Measurements from ENCODE around the gene CPSF6. TPM values are rescaled to one million over a fixed set of nuclear protein-coding genes. Genes with fewer than 3 reads are reported as not detected.
A peak's percentile ranks its signal among the peaks of the same experiment; 100 is the strongest.
"Not testable (repeated sequence)": the region's sequence is repeated elsewhere in the genome, so short reads cannot be mapped to it uniquely, and the experiment has no call there.

The CPSF6 gene
- total RNA-seq (2014; rRNA removed; shearing (Covaris generic)): 26.5 and 29.0 TPM in 2 replicates
- 33.2 and 46.5 TPM in 2 replicates for polyA plus RNA-seq (2015; cell fraction: cytosol; rRNA removed)
- 136 and 143 TPM in 2 replicates for polyA plus RNA-seq (2015; cell fraction: nucleus; rRNA removed)

- DNase-seq (ENCODE audit: low read depth, low spot score): peak; percentile 92
- in situ Hi-C loops (cut with HindIII; ENCODE audit: low pct_unique_long_range_greater_than_20kb, low sequenced_read_pairs): no loop called here
Observed at GRCh38 chr12:69239352-69239921, at the start of gene CPSF6. Gene CPSF6, plus strand, starts transcription at chr12:69239569. Its CDS starts 78 bp downstream, at chr12:69239647.

GRCh38 chr12:69196302-69197288, 42.8 kb upstream of the CPSF6 start:
- in situ Hi-C loops (cut with HindIII; ENCODE audit: low pct_unique_long_range_greater_than_20kb, low sequenced_read_pairs): no loop called here
- peak; percentile 65 for DNase-seq (ENCODE audit: low read depth, low spot score)

- DNase-seq (ENCODE audit: low read depth, low spot score); in situ Hi-C loops (cut with HindIII; ENCODE audit: low pct_unique_long_range_greater_than_20kb, low sequenced_read_pairs): not testable (repeated sequence)
Observed at GRCh38 chr12:69199976-69200375, 39.4 kb upstream of the CPSF6 start.

GRCh38 chr12:69204191-69204590, 35.2 kb upstream of the CPSF6 start:
- DNase-seq (ENCODE audit: low read depth, low spot score): no peak
- in situ Hi-C loops (cut with HindIII; ENCODE audit: low pct_unique_long_range_greater_than_20kb, low sequenced_read_pairs): no loop called here

GRCh38 chr12:69210661-69211060, 28.7 kb upstream of the CPSF6 start:
- in situ Hi-C loops (cut with HindIII; ENCODE audit: low pct_unique_long_range_greater_than_20kb, low sequenced_read_pairs): no loop called here
- DNase-seq (ENCODE audit: low read depth, low spot score): no peak

- DNase-seq (ENCODE audit: low read depth, low spot score): no peak
- in situ Hi-C loops (cut with HindIII; ENCODE audit: low pct_unique_long_range_greater_than_20kb, low sequenced_read_pairs): no loop called here
Observed at GRCh38 chr12:69211160-69211559, 28.2 kb upstream of the CPSF6 start.

- in situ Hi-C loops (cut with HindIII; ENCODE audit: low pct_unique_long_range_greater_than_20kb, low sequenced_read_pairs): no loop called here
- DNase-seq (ENCODE audit: low read depth, low spot score): no peak
Observed at GRCh38 chr12:69214169-69214568, 25.2 kb upstream of the CPSF6 start.

- in situ Hi-C loops (cut with HindIII; ENCODE audit: low pct_unique_long_range_greater_than_20kb, low sequenced_read_pairs): no loop called here
- DNase-seq (ENCODE audit: low read depth, low spot score): no peak
Observed at GRCh38 chr12:69225251-69225910, 14.0 kb upstream of the CPSF6 start.

- no peak for DNase-seq (ENCODE audit: low read depth, low spot score)
- in situ Hi-C loops (cut with HindIII; ENCODE audit: low pct_unique_long_range_greater_than_20kb, low sequenced_read_pairs): no loop called here
Observed at GRCh38 chr12:69231479-69231878, 7.9 kb upstream of the CPSF6 start.

GRCh38 chr12:69238589-69239351, 599 bp upstream of the CPSF6 start:
- in situ Hi-C loops (cut with HindIII; ENCODE audit: low pct_unique_long_range_greater_than_20kb, low sequenced_read_pairs): no loop called here
- no peak for DNase-seq (ENCODE audit: low read depth, low spot score)

GRCh38 chr12:69239922-69240630, 707 bp downstream of the CPSF6 start:
- in situ Hi-C loops (cut with HindIII; ENCODE audit: low pct_unique_long_range_greater_than_20kb, low sequenced_read_pairs): no loop called here
- peak; percentile 24 for DNase-seq (ENCODE audit: low read depth, low spot score)

GRCh38 chr12:69240631-69240995, 1.2 kb downstream of the CPSF6 start:
- DNase-seq (ENCODE audit: low read depth, low spot score): no peak
- in situ Hi-C loops (cut with HindIII; ENCODE audit: low pct_unique_long_range_greater_than_20kb, low sequenced_read_pairs): no loop called here

- DNase-seq (ENCODE audit: low read depth, low spot score): no peak
- in situ Hi-C loops (cut with HindIII; ENCODE audit: low pct_unique_long_range_greater_than_20kb, low sequenced_read_pairs): no loop called here
Observed at GRCh38 chr12:69241438-69242092, 2.2 kb downstream of the CPSF6 start.

GRCh38 chr12:69243099-69244084, 4.0 kb downstream of the CPSF6 start:
- DNase-seq (ENCODE audit: low read depth, low spot score): no peak
- in situ Hi-C loops (cut with HindIII; ENCODE audit: low pct_unique_long_range_greater_than_20kb, low sequenced_read_pairs): no loop called here

GRCh38 chr12:69247268-69248018, 8.1 kb downstream of the CPSF6 start:
- DNase-seq (ENCODE audit: low read depth, low spot score): no peak
- in situ Hi-C loops (cut with HindIII; ENCODE audit: low pct_unique_long_range_greater_than_20kb, low sequenced_read_pairs): no loop called here

Data from SK-MEL-5 (cell line).